GM19025 (cell line): Measurements from ENCODE around the gene AARS2.

ENCODE experiments used
- ATAC-seq: cut with Tn5 transposase; IDR thresholded peaks from one replicate; pipeline ENCODE4 v1.9.1; 2021; ENCODE audit warnings: mild to moderate bottlenecking, low read depth, moderate library complexity; ENCODE audit not compliant: unreplicated experiment

Gene AARS2

GRCh38 chr6:44251576-44252524 lies 61.3 kb downstream of the AARS2 start:
- no peak for ATAC-seq

- no peak for ATAC-seq
Measured at GRCh38 chr6:44250718-44251123, 62.4 kb downstream of the AARS2 start.

DNA sequence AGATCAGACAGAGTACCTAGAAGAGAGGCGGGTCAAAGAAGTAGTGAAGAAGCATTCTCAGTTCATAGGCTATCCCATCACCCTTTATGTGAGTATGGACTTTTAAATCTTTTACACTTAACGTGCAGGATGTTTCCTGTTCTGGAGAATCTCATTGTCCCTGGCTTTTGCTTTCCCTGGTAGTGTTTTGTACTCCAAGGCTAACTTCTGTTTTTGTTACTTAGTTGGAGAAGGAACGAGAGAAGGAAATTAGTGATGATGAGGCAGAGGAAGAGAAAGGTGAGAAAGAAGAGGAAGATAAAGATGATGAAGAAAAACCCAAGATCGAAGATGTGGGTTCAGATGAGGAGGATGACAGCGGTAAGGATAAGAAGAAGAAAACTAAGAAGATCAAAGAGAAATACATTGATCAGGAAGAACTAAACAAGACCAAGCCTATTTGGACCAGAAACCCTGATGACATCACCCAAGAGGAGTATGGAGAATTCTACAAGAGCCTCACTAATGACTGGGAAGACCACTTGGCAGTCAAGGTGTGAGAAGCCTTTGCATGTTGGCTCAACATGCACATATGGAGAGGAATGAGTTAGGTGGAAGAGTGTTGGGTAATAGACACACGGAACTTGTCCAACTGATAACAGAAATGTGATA lies 63.0 kb downstream of the AARS2 start:
- no peak for ATAC-seq
